ENCODE measurements around the gene CEP131.
A peak's percentile ranks its signal among the peaks of the same experiment; 100 is the strongest.
"Not testable (repeated sequence)": the region's sequence is repeated elsewhere in the genome, so short reads cannot be mapped to it uniquely, and the experiment has no call there.

Gene CEP131

GRCh38 chr17:81165246-81166032 lies 57.3 kb downstream of the CEP131 start, which contains the start of gene PVALEF:
PVALEF (plus strand) TSS chr17:81165507; CDS start chr17:81181227, 15,720 bp downstream.
- DNase-seq (ENCODE audit: low spot score), result no peak

- no peak for DNase-seq (ENCODE audit: low spot score)
These were observed 58.2 kb downstream of the CEP131 start for GRCh38 chr17:81164371-81165245.

GRCh38 chr17:81163703-81164370 lies 58.9 kb downstream of the CEP131 start:
- no peak for DNase-seq (ENCODE audit: low spot score)

GRCh38 chr17:81163051-81163695 lies 59.6 kb downstream of the CEP131 start:
- DNase-seq (ENCODE audit: low spot score), result no peak

- DNase-seq (ENCODE audit: low spot score), result no peak
These were observed 60.3 kb downstream of the CEP131 start for GRCh38 chr17:81162491-81162890.

- no peak for DNase-seq (ENCODE audit: low spot score)
These were observed 60.8 kb downstream of the CEP131 start for GRCh38 chr17:81161972-81162371.

GRCh38 chr17:81161536-81161935 lies 61.2 kb downstream of the CEP131 start:
- DNase-seq (ENCODE audit: low spot score), result no peak

GRCh38 chr17:81160747-81161453 lies 61.9 kb downstream of the CEP131 start:
- no peak for DNase-seq (ENCODE audit: low spot score)

GRCh38 chr17:81160306-81160705 lies 62.5 kb downstream of the CEP131 start:
- DNase-seq (ENCODE audit: low spot score), result no peak

- no peak for DNase-seq (ENCODE audit: low spot score)
These were observed 63.0 kb downstream of the CEP131 start for GRCh38 chr17:81159611-81160265.

GRCh38 chr17:81158688-81159590 lies 63.8 kb downstream of the CEP131 start:
- DNase-seq (ENCODE audit: low spot score), result no peak

GRCh38 chr17:81157848-81158687 lies 64.7 kb downstream of the CEP131 start:
- DNase-seq (ENCODE audit: low spot score), result no peak

- DNase-seq (ENCODE audit: low spot score), result no peak
These were observed 65.6 kb downstream of the CEP131 start for GRCh38 chr17:81156866-81157805.

- no peak for DNase-seq (ENCODE audit: low spot score)
These were observed 67.8 kb downstream of the CEP131 start for GRCh38 chr17:81154961-81155360.

- DNase-seq (ENCODE audit: low spot score), result not testable (repeated sequence)
These were observed 68.7 kb downstream of the CEP131 start for GRCh38 chr17:81154016-81154415.

- DNase-seq (ENCODE audit: low spot score), result peak; percentile 47
These were observed 69.4 kb downstream of the CEP131 start for GRCh38 chr17:81153340-81153803.

- no peak for DNase-seq (ENCODE audit: low spot score)
These were observed 70.4 kb downstream of the CEP131 start for GRCh38 chr17:81152288-81152828.

Measured in AG08395 (cell line).